H9 (cell line): ENCODE measurements around the gene MLLT11. TPM values are rescaled to one million over a fixed set of nuclear protein-coding genes. Genes with fewer than 3 reads are reported as not detected.

ENCODE experiments used
- DNase-seq: peaks from one replicate; pipeline ENCODE4 v3.0.0-alpha.2; 2017
- H2AFZ ChIP-seq: one replicate; pipeline ENCODE4 v1.6.1; 2013; ENCODE audit warnings: mild to moderate bottlenecking, low read length, control low read depth, moderate library complexity
- H2AK5ac ChIP-seq: 2 replicates; pipeline ENCODE4 v1.6.1; 2013; ENCODE audit warnings: low read length, control low read depth, mixed read lengths; ENCODE audit not compliant: insufficient read length
- H2BK120ac ChIP-seq: one replicate; pipeline ENCODE4 v1.6.1; 2013; ENCODE audit warnings: low read depth, mild to moderate bottlenecking, low read length, control low read depth, inconsistent platforms; ENCODE audit not compliant: poor library complexity, severe bottlenecking
- H2BK12ac ChIP-seq: 2 replicates; pipeline ENCODE4 v1.6.1; 2013; ENCODE audit warnings: low read length, control low read depth, mixed read lengths, low read depth; ENCODE audit not compliant: insufficient read length
- H2BK15ac ChIP-seq: 2 replicates; pipeline ENCODE4 v1.6.1; 2013; ENCODE audit warnings: low read depth, low read length, control low read depth
- H2BK20ac ChIP-seq: one replicate; pipeline ENCODE4 v1.6.1; 2013; ENCODE audit warnings: low read depth, mild to moderate bottlenecking, low read length, control low read depth, inconsistent platforms; ENCODE audit not compliant: poor library complexity, severe bottlenecking
- H2BK5ac ChIP-seq: 2 replicates; pipeline ENCODE4 v1.6.1; 2013; ENCODE audit warnings: low read length, control low read depth, mixed read lengths; ENCODE audit not compliant: insufficient read length
- H3K14ac ChIP-seq: 2 replicates; pipeline ENCODE4 v1.6.1; 2013; ENCODE audit warnings: low read length, control low read depth; ENCODE audit not compliant: insufficient read depth
- H3K18ac ChIP-seq: 2 replicates; pipeline ENCODE4 v1.6.1; 2013; ENCODE audit warnings: low read depth, mild to moderate bottlenecking, mixed read lengths, low read length, control low read depth; ENCODE audit not compliant: insufficient read length
- H3K23ac ChIP-seq: 2 replicates; pipeline ENCODE4 v1.6.1; 2013; ENCODE audit warnings: low read length, control low read depth, mixed read lengths, low read depth; ENCODE audit not compliant: insufficient read length
- H3K23me2 ChIP-seq: 2 replicates; pipeline ENCODE4 v1.6.1; 2013; ENCODE audit warnings: low read depth, mild to moderate bottlenecking, mixed read lengths, low read length, control low read depth; ENCODE audit not compliant: insufficient read length, poor library complexity, severe bottlenecking
- H3K27ac ChIP-seq: 2 replicates; pipeline ENCODE4 v1.5.1; 2013; ENCODE audit warnings: low read length, control low read depth, mixed read lengths, low read depth; ENCODE audit not compliant: insufficient read length
- H3K27me3 ChIP-seq: 2 replicates; pipeline ENCODE4 v1.6.1; 2013; ENCODE audit warnings: low read length, control low read depth, inconsistent platforms; ENCODE audit not compliant: insufficient read depth
- H3K4ac ChIP-seq: 2 replicates; pipeline ENCODE4 v1.6.1; 2013; ENCODE audit warnings: low read depth, mild to moderate bottlenecking, control low read depth, inconsistent platforms, low read length, moderate library complexity
- H3K4me1 ChIP-seq: 2 replicates; pipeline ENCODE4 v1.6.1; 2013; ENCODE audit warnings: low read length, control low read depth, inconsistent platforms; ENCODE audit not compliant: insufficient read depth
- H3K4me2 ChIP-seq: 2 replicates; pipeline ENCODE4 v1.6.1; 2013; ENCODE audit warnings: low read length, control low read depth, mixed read lengths; ENCODE audit not compliant: insufficient read length, insufficient read depth
- H3K56ac ChIP-seq: 2 replicates; pipeline ENCODE4 v1.6.1; 2013; ENCODE audit warnings: low read depth, mild to moderate bottlenecking, mixed read lengths, low read length, control low read depth; ENCODE audit not compliant: insufficient read length
- H3K79me1 ChIP-seq: 2 replicates; pipeline ENCODE4 v1.6.1; 2013; ENCODE audit warnings: low read depth, mild to moderate bottlenecking, moderate library complexity, low read length, control low read depth, inconsistent platforms; ENCODE audit not compliant: insufficient read depth, poor library complexity, severe bottlenecking
- H3K79me2 ChIP-seq: 2 replicates; pipeline ENCODE4 v1.6.1; 2013; ENCODE audit warnings: low read length, control low read depth, inconsistent platforms; ENCODE audit not compliant: insufficient read depth
- H3K9ac ChIP-seq: 2 replicates; pipeline ENCODE4 v1.6.1; 2013; ENCODE audit warnings: low read length, control low read depth, mixed read lengths; ENCODE audit not compliant: insufficient read length; ENCODE audit errors: extremely low read depth
- H3K9me3 ChIP-seq: one replicate; pipeline ENCODE4 v1.6.1; 2013; ENCODE audit warnings: low read depth, low read length, inconsistent platforms; ENCODE audit not compliant: control insufficient read depth
- H3T11ph ChIP-seq: one replicate; pipeline ENCODE4 v1.6.1; 2013; ENCODE audit warnings: mild to moderate bottlenecking, low read length, control low read depth, inconsistent platforms
- H4K20me1 ChIP-seq: one replicate; pipeline ENCODE4 v1.6.1; 2013; ENCODE audit not compliant: control insufficient read depth, insufficient read length, insufficient read depth
- H4K5ac ChIP-seq: 2 replicates; pipeline ENCODE4 v1.6.1; 2013; ENCODE audit warnings: low read depth, mild to moderate bottlenecking, mixed read lengths, low read length, control low read depth; ENCODE audit not compliant: insufficient read length
- H4K8ac ChIP-seq: replicated peaks from 2 replicates; pipeline ENCODE4 v1.6.1; 2013; ENCODE audit warnings: low read length, control low read depth, mixed read lengths, low read depth; ENCODE audit not compliant: insufficient read length
- H4K91ac ChIP-seq: 2 replicates; pipeline ENCODE4 v1.6.1; 2013; ENCODE audit warnings: low read depth, mild to moderate bottlenecking, moderate library complexity, mixed read lengths, low read length, control low read depth; ENCODE audit not compliant: insufficient read length
- H3K27ac Mint-ChIP-seq, 3 experiments: 2 replicates in 2 of 3; 3 replicates in 1 of 3; pipeline ENCODE4 v1.8.0; 2020 to 2021; ENCODE audit warnings: mixed read lengths in 3 of 3, mild to moderate bottlenecking in 1 of 3, moderate library complexity in 1 of 3
- H3K27me3 Mint-ChIP-seq: 2 replicates; pipeline ENCODE4 v1.8.0; 2021; ENCODE audit warnings: low read depth, mild to moderate bottlenecking, moderate library complexity, mixed read lengths
- H3K36me3 Mint-ChIP-seq, 3 experiments: 2 replicates in 2 of 3; 3 replicates in 1 of 3; pipeline ENCODE4 v1.8.0; 2020 to 2021; ENCODE audit warnings: low read depth in 3 of 3, mixed read lengths in 3 of 3; ENCODE audit not compliant: insufficient read depth in 1 of 3
- H3K4me1 Mint-ChIP-seq, 2 experiments: 2 replicates each; pipeline ENCODE4 v1.8.0; 2020; ENCODE audit warnings: mixed read lengths in 2 of 2
- H3K4me3 Mint-ChIP-seq, 2 experiments: 2 replicates in 1 of 2; 3 replicates in 1 of 2; pipeline ENCODE4 v1.8.0; 2020 to 2021; ENCODE audit warnings: mild to moderate bottlenecking in 2 of 2, mixed read lengths in 2 of 2, moderate library complexity in 1 of 2
- H3K9me3 Mint-ChIP-seq, 2 experiments: 2 replicates in 1 of 2; 3 replicates in 1 of 2; pipeline ENCODE4 v1.8.0; 2020; ENCODE audit warnings: mild to moderate bottlenecking in 2 of 2, mixed read lengths in 2 of 2, moderate library complexity in 1 of 2
- WGBS: extraction: QIAGEN DNeasy Blood & Tissue Kit; methylation state at CpG from one replicate; pipeline ENCODE4 v1.1.7; 2013; ENCODE audit warnings: missing lambda C conversion rate, low lambda C conversion rate, mixed read lengths; ENCODE audit not compliant: insufficient read length; ENCODE audit errors: extremely low coverage; 5-methylcytosine and 5-hydroxymethylcytosine counted together
- total RNA-seq: library from RNA; stranded (reverse); gene quantifications from 2 replicates; pipeline ENCODE4 v1.2.1, GENCODE V29; 2021
- TF ChIP-seq, protein P1 (sequence below): fragments of 200-600 bp; sonication (generic); conservative IDR thresholded peaks from 3 replicates; pipeline ENCODE4 v1.8.0; 2021; ENCODE audit warnings: antibody characterized with exemption, mild to moderate bottlenecking

The MLLT11 gene
- total RNA-seq, 1 experiment from 2014 or later = 13.2 TPM

DNA sequence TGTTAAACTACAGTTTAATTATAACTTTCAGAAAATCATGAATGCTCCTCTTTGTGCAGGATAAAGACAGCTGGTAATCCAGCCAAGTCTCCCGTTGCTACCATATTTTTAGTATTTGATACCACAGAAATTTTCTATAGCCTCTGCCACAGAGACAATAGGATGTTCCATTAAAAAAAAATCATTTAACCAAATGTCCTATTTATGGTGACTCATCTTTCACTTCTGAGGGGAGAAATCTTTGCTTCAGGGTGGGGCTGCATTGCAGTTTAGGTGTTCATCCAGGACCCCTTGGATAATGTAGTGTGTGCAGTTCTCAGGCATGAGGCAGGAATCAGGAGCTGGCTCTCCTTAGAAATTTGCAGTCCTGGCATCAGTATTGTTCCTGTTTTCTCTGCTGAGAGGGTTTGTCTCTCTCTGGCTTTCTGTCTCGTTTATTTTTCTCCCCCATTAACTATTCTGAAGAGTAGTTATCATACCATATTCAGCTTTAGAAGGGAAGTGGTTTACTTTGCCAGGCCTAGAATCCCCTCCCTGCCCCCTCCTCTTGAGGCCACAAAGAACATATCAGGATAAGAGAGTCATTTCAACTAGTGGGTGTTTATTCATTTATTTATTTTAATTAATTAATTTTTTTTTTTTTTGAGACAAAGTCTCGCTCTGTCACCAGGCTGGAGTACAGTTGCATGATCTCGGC lies 48.9 kb upstream of the MLLT11 start:
- H2BK20ac ChIP-seq = no peak overlapping the region
- no CpG with 5 or more reads among the region's 4 CpGs for WGBS
- no peak overlapping the region for H3K9ac ChIP-seq
- Mint-ChIP-seq H3K27me3 (no peaks in the 10 kb centered on the region), H3K27ac (no peak overlapping the region; a peak in 3 of 7 replicates), H3K9me3 (no peaks in the 10 kb centered on the region; a peak in 2 of 5 replicates), H3K4me1 (peaks cover 24 to 27% of the 10 kb centered on the region in 2 experiments), H3K4me3 (no peak overlapping the region), H3K36me3 (no peaks in the 10 kb centered on the region)
- no peak overlapping the region for H4K91ac ChIP-seq
- H4K8ac ChIP-seq = no peak overlapping the region
- no peak overlapping the region for H3K56ac ChIP-seq
- TF ChIP-seq, protein P1, sequence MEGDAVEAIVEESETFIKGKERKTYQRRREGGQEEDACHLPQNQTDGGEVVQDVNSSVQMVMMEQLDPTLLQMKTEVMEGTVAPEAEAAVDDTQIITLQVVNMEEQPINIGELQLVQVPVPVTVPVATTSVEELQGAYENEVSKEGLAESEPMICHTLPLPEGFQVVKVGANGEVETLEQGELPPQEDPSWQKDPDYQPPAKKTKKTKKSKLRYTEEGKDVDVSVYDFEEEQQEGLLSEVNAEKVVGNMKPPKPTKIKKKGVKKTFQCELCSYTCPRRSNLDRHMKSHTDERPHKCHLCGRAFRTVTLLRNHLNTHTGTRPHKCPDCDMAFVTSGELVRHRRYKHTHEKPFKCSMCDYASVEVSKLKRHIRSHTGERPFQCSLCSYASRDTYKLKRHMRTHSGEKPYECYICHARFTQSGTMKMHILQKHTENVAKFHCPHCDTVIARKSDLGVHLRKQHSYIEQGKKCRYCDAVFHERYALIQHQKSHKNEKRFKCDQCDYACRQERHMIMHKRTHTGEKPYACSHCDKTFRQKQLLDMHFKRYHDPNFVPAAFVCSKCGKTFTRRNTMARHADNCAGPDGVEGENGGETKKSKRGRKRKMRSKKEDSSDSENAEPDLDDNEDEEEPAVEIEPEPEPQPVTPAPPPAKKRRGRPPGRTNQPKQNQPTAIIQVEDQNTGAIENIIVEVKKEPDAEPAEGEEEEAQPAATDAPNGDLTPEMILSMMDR = no peak
- no peak overlapping the region for H3K18ac ChIP-seq
- no peak overlapping the region for H2BK5ac ChIP-seq
- no peak overlapping the region for H3K27ac ChIP-seq
- no peak overlapping the region for H2BK12ac ChIP-seq
- H2AK5ac ChIP-seq = no peak overlapping the region
- H3K79me1 ChIP-seq = no peaks in the 10 kb centered on the region
- no peak overlapping the region for H3T11ph ChIP-seq
- DNase-seq = no peak
- no peaks in the 10 kb centered on the region for H3K27me3 ChIP-seq
- no peaks in the 10 kb centered on the region; the same call in 1 of the 2 replicates for H3K79me2 ChIP-seq
- H4K20me1 ChIP-seq = no peaks in the 10 kb centered on the region
- H3K14ac ChIP-seq = no peak overlapping the region
- peaks cover 12% of the 10 kb centered on the region for H3K23me2 ChIP-seq
- no peak overlapping the region for H3K4ac ChIP-seq
- peaks cover 5% of the 10 kb centered on the region; the same call in 1 of the 2 replicates for H3K4me1 ChIP-seq
- no peak overlapping the region for H3K23ac ChIP-seq
- no peaks in the 10 kb centered on the region for H3K9me3 ChIP-seq
- H2AFZ ChIP-seq = no peak overlapping the region
- no peak overlapping the region for H2BK15ac ChIP-seq
- H4K5ac ChIP-seq = no peak overlapping the region
- no peak overlapping the region for H3K4me2 ChIP-seq
- no peak overlapping the region for H2BK120ac ChIP-seq
